ENCODE measurements around the gene TRIM31.

Gene TRIM31

GRCh38 chr6:30152910-30153610 is 40.2 kb upstream of the TRIM31 start:
- no peak for TF ChIP-seq CTCF (conservative IDR thresholded peaks at IDR 0.05; ENCODE audit: low read depth, low read length)
- H3K4me3 ChIP-seq (ENCODE audit: low read length), result no peak overlapping the region
- DNase-seq (ENCODE audit: low read depth), result no peak

GRCh38 chr6:30152016-30152673 is 39.3 kb upstream of the TRIM31 start:
- H3K4me3 ChIP-seq (ENCODE audit: low read length), result no peak overlapping the region
- no peak for DNase-seq (ENCODE audit: low read depth)
- no peak for TF ChIP-seq CTCF (conservative IDR thresholded peaks at IDR 0.05; ENCODE audit: low read depth, low read length)

- no peak overlapping the region for H3K4me3 ChIP-seq (ENCODE audit: low read length)
- TF ChIP-seq CTCF (conservative IDR thresholded peaks at IDR 0.05; ENCODE audit: low read depth, low read length), result no peak
- no peak for DNase-seq (ENCODE audit: low read depth)
These were observed 38.7 kb upstream of the TRIM31 start for GRCh38 chr6:30151580-30151979.

- TF ChIP-seq CTCF (conservative IDR thresholded peaks at IDR 0.05; ENCODE audit: low read depth, low read length), result no peak
- DNase-seq (ENCODE audit: low read depth), result no peak
- H3K4me3 ChIP-seq (ENCODE audit: low read length), result no peak overlapping the region
These were observed 37.9 kb upstream of the TRIM31 start for GRCh38 chr6:30150671-30151395.

GRCh38 chr6:30149858-30150550 is 37.1 kb upstream of the TRIM31 start:
- no peak overlapping the region for H3K4me3 ChIP-seq (ENCODE audit: low read length)
- no peak for DNase-seq (ENCODE audit: low read depth)
- TF ChIP-seq CTCF (conservative IDR thresholded peaks at IDR 0.05; ENCODE audit: low read depth, low read length), result no peak

GRCh38 chr6:30149234-30149633 is 36.3 kb upstream of the TRIM31 start:
- DNase-seq (ENCODE audit: low read depth), result no peak
- no peak overlapping the region for H3K4me3 ChIP-seq (ENCODE audit: low read length)
- no peak for TF ChIP-seq CTCF (conservative IDR thresholded peaks at IDR 0.05; ENCODE audit: low read depth, low read length)

Data from retinal pigment epithelial cell (primary cell).